H9 (cell line): Measurements from ENCODE around the gene NPAS3. TPM values are rescaled to one million over a fixed set of nuclear protein-coding genes. Genes with fewer than 3 reads are reported as not detected.

Experiments
- DNase-seq: peaks from one replicate; pipeline ENCODE4 v3.0.0-alpha.2; 2017
- H2AFZ ChIP-seq: one replicate; pipeline ENCODE4 v1.6.1; 2013; ENCODE audit warnings: mild to moderate bottlenecking, low read length, control low read depth, moderate library complexity
- H2AK5ac ChIP-seq: 2 replicates; pipeline ENCODE4 v1.6.1; 2013; ENCODE audit warnings: low read length, control low read depth, mixed read lengths; ENCODE audit not compliant: insufficient read length
- H2BK120ac ChIP-seq: one replicate; pipeline ENCODE4 v1.6.1; 2013; ENCODE audit warnings: low read depth, mild to moderate bottlenecking, low read length, control low read depth, inconsistent platforms; ENCODE audit not compliant: poor library complexity, severe bottlenecking
- H2BK12ac ChIP-seq: 2 replicates; pipeline ENCODE4 v1.6.1; 2013; ENCODE audit warnings: low read length, control low read depth, mixed read lengths, low read depth; ENCODE audit not compliant: insufficient read length
- H2BK15ac ChIP-seq: 2 replicates; pipeline ENCODE4 v1.6.1; 2013; ENCODE audit warnings: low read depth, low read length, control low read depth
- H2BK20ac ChIP-seq: one replicate; pipeline ENCODE4 v1.6.1; 2013; ENCODE audit warnings: low read depth, mild to moderate bottlenecking, low read length, control low read depth, inconsistent platforms; ENCODE audit not compliant: poor library complexity, severe bottlenecking
- H2BK5ac ChIP-seq: 2 replicates; pipeline ENCODE4 v1.6.1; 2013; ENCODE audit warnings: low read length, control low read depth, mixed read lengths; ENCODE audit not compliant: insufficient read length
- H3K14ac ChIP-seq: 2 replicates; pipeline ENCODE4 v1.6.1; 2013; ENCODE audit warnings: low read length, control low read depth; ENCODE audit not compliant: insufficient read depth
- H3K18ac ChIP-seq: 2 replicates; pipeline ENCODE4 v1.6.1; 2013; ENCODE audit warnings: low read depth, mild to moderate bottlenecking, mixed read lengths, low read length, control low read depth; ENCODE audit not compliant: insufficient read length
- H3K23ac ChIP-seq: 2 replicates; pipeline ENCODE4 v1.6.1; 2013; ENCODE audit warnings: low read length, control low read depth, mixed read lengths, low read depth; ENCODE audit not compliant: insufficient read length
- H3K23me2 ChIP-seq: 2 replicates; pipeline ENCODE4 v1.6.1; 2013; ENCODE audit warnings: low read depth, mild to moderate bottlenecking, mixed read lengths, low read length, control low read depth; ENCODE audit not compliant: insufficient read length, poor library complexity, severe bottlenecking
- H3K27ac ChIP-seq: 2 replicates; pipeline ENCODE4 v1.5.1; 2013; ENCODE audit warnings: low read length, control low read depth, mixed read lengths, low read depth; ENCODE audit not compliant: insufficient read length
- H3K27me3 ChIP-seq: 2 replicates; pipeline ENCODE4 v1.6.1; 2013; ENCODE audit warnings: low read length, control low read depth, inconsistent platforms; ENCODE audit not compliant: insufficient read depth
- H3K4ac ChIP-seq: 2 replicates; pipeline ENCODE4 v1.6.1; 2013; ENCODE audit warnings: low read depth, mild to moderate bottlenecking, control low read depth, inconsistent platforms, low read length, moderate library complexity
- H3K4me1 ChIP-seq: 2 replicates; pipeline ENCODE4 v1.6.1; 2013; ENCODE audit warnings: low read length, control low read depth, inconsistent platforms; ENCODE audit not compliant: insufficient read depth
- H3K4me2 ChIP-seq: 2 replicates; pipeline ENCODE4 v1.6.1; 2013; ENCODE audit warnings: low read length, control low read depth, mixed read lengths; ENCODE audit not compliant: insufficient read length, insufficient read depth
- H3K56ac ChIP-seq: 2 replicates; pipeline ENCODE4 v1.6.1; 2013; ENCODE audit warnings: low read depth, mild to moderate bottlenecking, mixed read lengths, low read length, control low read depth; ENCODE audit not compliant: insufficient read length
- H3K79me1 ChIP-seq: 2 replicates; pipeline ENCODE4 v1.6.1; 2013; ENCODE audit warnings: low read depth, mild to moderate bottlenecking, moderate library complexity, low read length, control low read depth, inconsistent platforms; ENCODE audit not compliant: insufficient read depth, poor library complexity, severe bottlenecking
- H3K79me2 ChIP-seq: 2 replicates; pipeline ENCODE4 v1.6.1; 2013; ENCODE audit warnings: low read length, control low read depth, inconsistent platforms; ENCODE audit not compliant: insufficient read depth
- H3K9ac ChIP-seq: 2 replicates; pipeline ENCODE4 v1.6.1; 2013; ENCODE audit warnings: low read length, control low read depth, mixed read lengths; ENCODE audit not compliant: insufficient read length; ENCODE audit errors: extremely low read depth
- H3K9me3 ChIP-seq: one replicate; pipeline ENCODE4 v1.6.1; 2013; ENCODE audit warnings: low read depth, low read length, inconsistent platforms; ENCODE audit not compliant: control insufficient read depth
- H3T11ph ChIP-seq: one replicate; pipeline ENCODE4 v1.6.1; 2013; ENCODE audit warnings: mild to moderate bottlenecking, low read length, control low read depth, inconsistent platforms
- H4K20me1 ChIP-seq: one replicate; pipeline ENCODE4 v1.6.1; 2013; ENCODE audit not compliant: control insufficient read depth, insufficient read length, insufficient read depth
- H4K5ac ChIP-seq: 2 replicates; pipeline ENCODE4 v1.6.1; 2013; ENCODE audit warnings: low read depth, mild to moderate bottlenecking, mixed read lengths, low read length, control low read depth; ENCODE audit not compliant: insufficient read length
- H4K8ac ChIP-seq: replicated peaks from 2 replicates; pipeline ENCODE4 v1.6.1; 2013; ENCODE audit warnings: low read length, control low read depth, mixed read lengths, low read depth; ENCODE audit not compliant: insufficient read length
- H4K91ac ChIP-seq: 2 replicates; pipeline ENCODE4 v1.6.1; 2013; ENCODE audit warnings: low read depth, mild to moderate bottlenecking, moderate library complexity, mixed read lengths, low read length, control low read depth; ENCODE audit not compliant: insufficient read length
- H3K27ac Mint-ChIP-seq, 3 experiments: 2 replicates in 2 of 3; 3 replicates in 1 of 3; pipeline ENCODE4 v1.8.0; 2020 to 2021; ENCODE audit warnings: mixed read lengths in 3 of 3, mild to moderate bottlenecking in 1 of 3, moderate library complexity in 1 of 3
- H3K27me3 Mint-ChIP-seq: 2 replicates; pipeline ENCODE4 v1.8.0; 2021; ENCODE audit warnings: low read depth, mild to moderate bottlenecking, moderate library complexity, mixed read lengths
- H3K36me3 Mint-ChIP-seq, 3 experiments: 2 replicates in 2 of 3; 3 replicates in 1 of 3; pipeline ENCODE4 v1.8.0; 2020 to 2021; ENCODE audit warnings: low read depth in 3 of 3, mixed read lengths in 3 of 3; ENCODE audit not compliant: insufficient read depth in 1 of 3
- H3K4me1 Mint-ChIP-seq, 2 experiments: 2 replicates each; pipeline ENCODE4 v1.8.0; 2020; ENCODE audit warnings: mixed read lengths in 2 of 2
- H3K4me3 Mint-ChIP-seq, 2 experiments: 2 replicates in 1 of 2; 3 replicates in 1 of 2; pipeline ENCODE4 v1.8.0; 2020 to 2021; ENCODE audit warnings: mild to moderate bottlenecking in 2 of 2, mixed read lengths in 2 of 2, moderate library complexity in 1 of 2
- H3K9me3 Mint-ChIP-seq, 2 experiments: 2 replicates in 1 of 2; 3 replicates in 1 of 2; pipeline ENCODE4 v1.8.0; 2020; ENCODE audit warnings: mild to moderate bottlenecking in 2 of 2, mixed read lengths in 2 of 2, moderate library complexity in 1 of 2
- WGBS: extraction: QIAGEN DNeasy Blood & Tissue Kit; methylation state at CpG from one replicate; pipeline ENCODE4 v1.1.7; 2013; ENCODE audit warnings: missing lambda C conversion rate, low lambda C conversion rate, mixed read lengths; ENCODE audit not compliant: insufficient read length; ENCODE audit errors: extremely low coverage; 5-methylcytosine and 5-hydroxymethylcytosine counted together
- total RNA-seq: library from RNA; stranded (reverse); gene quantifications from 2 replicates; pipeline ENCODE4 v1.2.1, GENCODE V29; 2021
- TF ChIP-seq, protein P1 (sequence below): fragments of 200-600 bp; sonication (generic); conservative IDR thresholded peaks from 3 replicates; pipeline ENCODE4 v1.8.0; 2021; ENCODE audit warnings: antibody characterized with exemption, mild to moderate bottlenecking

Gene NPAS3
- total RNA-seq, 1 experiment from 2014 or later, result 0.17 TPM

- Histone ChIP-seq H2AFZ (no peak overlapping the region), H2BK20ac (no peak overlapping the region), H3K23me2 (no peaks in the 10 kb centered on the region), H3K79me1 (no peaks in the 10 kb centered on the region), H2BK15ac (no peak overlapping the region), H4K20me1 (no peaks in the 10 kb centered on the region), H3K56ac (no peak overlapping the region), H3K9ac (no peak overlapping the region), H3K4ac (no peak overlapping the region), H3K27ac (no peak overlapping the region), H4K91ac (no peak overlapping the region), H3K4me2 (no peak overlapping the region), H2BK120ac (no peak overlapping the region), H4K5ac (no peak overlapping the region), H3K4me1 (no peaks in the 10 kb centered on the region; the same call in 1 of the 2 replicates), H3K9me3 (no peaks in the 10 kb centered on the region), H3T11ph (no peak overlapping the region), H3K18ac (no peak overlapping the region), H3K27me3 (no peaks in the 10 kb centered on the region), H4K8ac (no peak overlapping the region), H3K79me2 (no peaks in the 10 kb centered on the region), H2BK12ac (no peak overlapping the region), H2BK5ac (no peak overlapping the region), H2AK5ac (no peak overlapping the region), H3K23ac (no peak overlapping the region), H3K14ac (no peak overlapping the region)
- no peaks in the 10 kb centered on the region for H3K9me3 Mint-ChIP-seq
- H3K4me1 Mint-ChIP-seq, result no peaks in the 10 kb centered on the region
- H3K27ac Mint-ChIP-seq, result no peak overlapping the region
- no peak overlapping the region for H3K4me3 Mint-ChIP-seq
- H3K27me3 Mint-ChIP-seq, result no peaks in the 10 kb centered on the region; the same call in 1 of the 2 replicates
- DNase-seq, result no peak
- no peaks in the 10 kb centered on the region for H3K36me3 Mint-ChIP-seq
- no CpG with 5 or more reads among the region's 3 CpGs for WGBS
- TF ChIP-seq, protein P1, sequence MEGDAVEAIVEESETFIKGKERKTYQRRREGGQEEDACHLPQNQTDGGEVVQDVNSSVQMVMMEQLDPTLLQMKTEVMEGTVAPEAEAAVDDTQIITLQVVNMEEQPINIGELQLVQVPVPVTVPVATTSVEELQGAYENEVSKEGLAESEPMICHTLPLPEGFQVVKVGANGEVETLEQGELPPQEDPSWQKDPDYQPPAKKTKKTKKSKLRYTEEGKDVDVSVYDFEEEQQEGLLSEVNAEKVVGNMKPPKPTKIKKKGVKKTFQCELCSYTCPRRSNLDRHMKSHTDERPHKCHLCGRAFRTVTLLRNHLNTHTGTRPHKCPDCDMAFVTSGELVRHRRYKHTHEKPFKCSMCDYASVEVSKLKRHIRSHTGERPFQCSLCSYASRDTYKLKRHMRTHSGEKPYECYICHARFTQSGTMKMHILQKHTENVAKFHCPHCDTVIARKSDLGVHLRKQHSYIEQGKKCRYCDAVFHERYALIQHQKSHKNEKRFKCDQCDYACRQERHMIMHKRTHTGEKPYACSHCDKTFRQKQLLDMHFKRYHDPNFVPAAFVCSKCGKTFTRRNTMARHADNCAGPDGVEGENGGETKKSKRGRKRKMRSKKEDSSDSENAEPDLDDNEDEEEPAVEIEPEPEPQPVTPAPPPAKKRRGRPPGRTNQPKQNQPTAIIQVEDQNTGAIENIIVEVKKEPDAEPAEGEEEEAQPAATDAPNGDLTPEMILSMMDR, result no peak
These were observed 181.7 kb downstream of the NPAS3 start for GRCh38 chr14:33120341-33120740.
